Nephron (organoid): ENCODE results near the gene TMIGD1.
A peak's percentile ranks its signal among the peaks of the same experiment; 100 is the strongest.

Source experiments
- H3K27ac Mint-ChIP-seq, 3 experiments: 2 replicates each; pipeline ENCODE4 v1.8.0; 2020; ENCODE audit warnings: mixed read lengths in 3 of 3, mild to moderate bottlenecking in 2 of 3, moderate library complexity in 1 of 3
- H3K27me3 Mint-ChIP-seq: 2 replicates; pipeline ENCODE4 v1.8.0; 2021; ENCODE audit warnings: low read depth, mild to moderate bottlenecking, moderate library complexity, mixed read lengths
- H3K36me3 Mint-ChIP-seq: 2 replicates; pipeline ENCODE4 v1.8.0; 2020; ENCODE audit warnings: low read depth, mixed read lengths
- H3K4me1 Mint-ChIP-seq: 2 replicates; pipeline ENCODE4 v1.8.0; 2020; ENCODE audit warnings: mixed read lengths
- H3K4me3 Mint-ChIP-seq, 3 experiments: 2 replicates each; pipeline ENCODE4 v1.8.0; 2020; ENCODE audit warnings: mild to moderate bottlenecking in 3 of 3, mixed read lengths in 3 of 3, moderate library complexity in 2 of 3
- H3K9me3 Mint-ChIP-seq: 2 replicates; pipeline ENCODE4 v1.8.0; 2020; ENCODE audit warnings: mixed read lengths
- TF ChIP-seq, protein P1 (sequence below), 3 experiments: fragments of 200-600 bp; sonication (generic); IDR thresholded peaks; one replicate each; pipeline ENCODE4 v1.5.0; 2021; ENCODE audit warnings: antibody characterized with exemption in 3 of 3; ENCODE audit not compliant: unreplicated experiment in 3 of 3

Gene TMIGD1

DNA sequence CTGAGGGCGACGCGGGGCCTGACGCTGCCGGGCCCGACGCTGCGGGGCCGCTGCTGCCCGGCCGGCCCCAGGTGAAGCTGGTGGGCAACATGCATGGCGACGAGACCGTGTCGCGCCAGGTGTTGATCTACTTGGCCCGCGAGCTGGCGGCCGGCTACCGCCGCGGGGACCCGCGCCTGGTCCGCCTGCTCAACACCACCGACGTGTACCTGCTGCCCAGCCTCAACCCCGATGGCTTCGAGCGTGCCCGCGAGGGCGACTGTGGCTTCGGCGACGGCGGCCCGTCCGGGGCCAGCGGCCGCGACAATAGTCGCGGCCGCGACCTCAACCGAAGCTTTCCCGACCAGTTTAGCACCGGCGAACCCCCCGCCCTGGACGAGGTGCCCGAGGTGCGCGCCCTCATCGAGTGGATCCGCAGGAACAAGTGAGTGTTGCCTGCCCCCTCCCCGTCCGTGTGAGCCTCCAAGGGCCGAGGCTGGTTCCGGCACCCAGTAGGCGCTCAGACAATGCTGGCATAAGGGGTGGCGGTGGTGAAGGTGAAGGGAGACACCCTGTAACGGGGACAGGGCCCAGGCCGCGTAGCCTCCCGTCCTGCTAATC lies 45.5 kb upstream of the TMIGD1 start:
- Mint-ChIP-seq H3K4me1 (peaks cover 51% of the 10 kb centered on the region), H3K27me3 (no peaks in the 10 kb centered on the region), H3K4me3 (peak overlapping the region; percentile 85 to 96 (median 88)), H3K27ac (no peak overlapping the region), H3K9me3 (no peaks in the 10 kb centered on the region), H3K36me3 (no peaks in the 10 kb centered on the region)
- TF ChIP-seq, protein P1, sequence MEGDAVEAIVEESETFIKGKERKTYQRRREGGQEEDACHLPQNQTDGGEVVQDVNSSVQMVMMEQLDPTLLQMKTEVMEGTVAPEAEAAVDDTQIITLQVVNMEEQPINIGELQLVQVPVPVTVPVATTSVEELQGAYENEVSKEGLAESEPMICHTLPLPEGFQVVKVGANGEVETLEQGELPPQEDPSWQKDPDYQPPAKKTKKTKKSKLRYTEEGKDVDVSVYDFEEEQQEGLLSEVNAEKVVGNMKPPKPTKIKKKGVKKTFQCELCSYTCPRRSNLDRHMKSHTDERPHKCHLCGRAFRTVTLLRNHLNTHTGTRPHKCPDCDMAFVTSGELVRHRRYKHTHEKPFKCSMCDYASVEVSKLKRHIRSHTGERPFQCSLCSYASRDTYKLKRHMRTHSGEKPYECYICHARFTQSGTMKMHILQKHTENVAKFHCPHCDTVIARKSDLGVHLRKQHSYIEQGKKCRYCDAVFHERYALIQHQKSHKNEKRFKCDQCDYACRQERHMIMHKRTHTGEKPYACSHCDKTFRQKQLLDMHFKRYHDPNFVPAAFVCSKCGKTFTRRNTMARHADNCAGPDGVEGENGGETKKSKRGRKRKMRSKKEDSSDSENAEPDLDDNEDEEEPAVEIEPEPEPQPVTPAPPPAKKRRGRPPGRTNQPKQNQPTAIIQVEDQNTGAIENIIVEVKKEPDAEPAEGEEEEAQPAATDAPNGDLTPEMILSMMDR (IDR thresholded peaks at IDR 0.05; ENCODE audit: unreplicated experiment in 3 of 3): no peak

DNA sequence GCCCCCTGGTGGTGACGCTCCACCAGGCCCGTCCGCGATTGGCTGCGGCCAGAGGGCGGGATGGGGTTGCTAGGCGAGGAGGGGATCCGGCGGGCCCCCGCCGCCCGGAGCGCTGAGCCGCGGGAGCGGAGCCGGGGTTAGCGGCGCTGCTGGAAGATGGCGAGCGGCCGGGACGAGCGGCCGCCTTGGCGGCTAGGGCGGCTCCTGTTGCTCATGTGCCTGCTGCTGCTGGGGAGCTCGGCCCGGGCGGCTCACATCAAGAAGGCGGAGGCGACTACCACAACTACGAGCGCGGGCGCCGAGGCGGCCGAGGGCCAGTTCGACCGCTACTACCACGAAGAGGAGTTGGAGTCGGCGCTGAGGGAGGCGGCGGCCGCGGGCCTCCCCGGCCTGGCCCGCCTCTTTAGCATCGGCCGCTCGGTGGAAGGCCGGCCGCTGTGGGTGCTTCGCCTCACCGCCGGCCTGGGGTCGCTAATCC lies 45.0 kb upstream of the TMIGD1 start, which contains the start of gene CPD:
Gene CPD (plus strand): TSS at position 103 of the 478 bp plus-strand sequence. CDS start 54 bp downstream, at position 157.
- H3K27ac Mint-ChIP-seq: peak within 1 kb of the TSS; percentile 89 to 96 (median 90)
- no peaks in the 10 kb centered on the region for H3K9me3 Mint-ChIP-seq
- H3K36me3 Mint-ChIP-seq: no peaks in the 10 kb centered on the region
- H3K27me3 Mint-ChIP-seq: no peaks in the 10 kb centered on the region
- TF ChIP-seq, protein P1 (IDR thresholded peaks at IDR 0.05; ENCODE audit: unreplicated experiment in 3 of 3): no peak
- peaks cover 51% of the 10 kb centered on the region for H3K4me1 Mint-ChIP-seq
- H3K4me3 Mint-ChIP-seq: peak within 1 kb of the TSS; percentile 89 to 96 (median 96)

DNA sequence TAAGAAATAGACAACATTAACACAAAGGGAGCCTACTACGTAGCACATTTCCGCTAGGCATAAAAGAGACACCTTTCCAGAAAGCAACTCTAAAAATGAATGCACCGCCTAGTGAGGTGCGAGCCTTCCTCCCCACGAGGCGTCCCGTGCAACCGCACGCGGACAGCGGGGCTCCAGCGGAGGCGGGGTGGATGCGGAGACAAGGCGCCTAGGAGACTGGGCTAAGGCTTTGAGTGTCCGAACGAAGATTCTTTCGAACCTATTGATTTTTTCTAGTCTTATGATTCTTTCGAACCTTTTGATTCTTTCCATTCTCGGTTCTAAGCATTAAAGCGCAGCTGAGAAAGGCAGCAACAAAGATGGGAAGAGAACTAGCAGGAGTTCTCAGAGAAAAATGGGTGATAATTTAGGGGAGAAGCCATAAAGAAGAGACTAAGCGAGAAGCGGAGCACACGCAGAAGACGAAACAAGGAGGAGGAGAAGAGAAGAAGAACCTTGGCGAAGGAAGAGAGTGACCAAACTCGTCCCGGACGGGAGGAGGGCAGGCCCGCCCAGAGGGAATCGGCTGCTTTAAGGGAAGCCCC lies 44.5 kb upstream of the TMIGD1 start:
- TF ChIP-seq, protein P1 (IDR thresholded peaks at IDR 0.05; ENCODE audit: unreplicated experiment in 3 of 3): peak in 1 of 3 experiments; percentile 10
- Mint-ChIP-seq H3K4me3 (peak overlapping the region; percentile 89 to 96 (median 96)), H3K27ac (peak overlapping the region; percentile 89 to 96 (median 90)), H3K4me1 (peaks cover 46% of the 10 kb centered on the region), H3K27me3 (no peaks in the 10 kb centered on the region), H3K9me3 (no peaks in the 10 kb centered on the region), H3K36me3 (no peaks in the 10 kb centered on the region)

DNA sequence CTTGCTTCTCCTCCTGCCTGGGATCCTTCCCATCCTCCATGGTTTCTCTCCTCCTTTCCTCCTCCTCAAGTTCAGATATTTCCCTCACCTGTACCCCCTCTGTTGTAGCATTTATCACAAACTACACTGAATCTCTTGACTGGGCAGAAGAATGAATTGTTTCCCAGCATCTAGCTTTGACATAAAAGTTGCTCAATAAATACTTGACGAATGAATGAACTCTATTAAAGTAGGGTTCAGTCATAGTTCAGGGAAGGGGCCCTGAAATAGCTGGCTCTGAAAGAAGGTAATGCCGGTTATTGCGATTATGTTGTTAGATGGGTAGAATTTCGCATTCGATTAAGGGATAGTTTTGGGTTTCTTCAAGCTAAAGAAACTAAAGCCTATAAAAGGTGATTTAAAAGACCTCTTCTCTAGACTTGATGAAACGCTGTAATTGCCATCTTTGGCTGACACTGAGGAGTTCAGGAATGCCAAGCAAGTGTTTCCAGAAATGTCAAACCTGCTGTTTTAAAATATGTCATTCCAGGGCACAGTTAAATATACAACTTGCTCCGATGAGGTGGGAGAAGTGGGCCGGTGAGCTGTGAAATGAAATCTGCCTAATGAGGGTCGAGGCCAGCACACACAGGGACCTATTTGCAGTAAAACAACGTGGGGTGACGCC lies 43.9 kb upstream of the TMIGD1 start:
- peaks cover 42% of the 10 kb centered on the region for H3K4me1 Mint-ChIP-seq

DNA sequence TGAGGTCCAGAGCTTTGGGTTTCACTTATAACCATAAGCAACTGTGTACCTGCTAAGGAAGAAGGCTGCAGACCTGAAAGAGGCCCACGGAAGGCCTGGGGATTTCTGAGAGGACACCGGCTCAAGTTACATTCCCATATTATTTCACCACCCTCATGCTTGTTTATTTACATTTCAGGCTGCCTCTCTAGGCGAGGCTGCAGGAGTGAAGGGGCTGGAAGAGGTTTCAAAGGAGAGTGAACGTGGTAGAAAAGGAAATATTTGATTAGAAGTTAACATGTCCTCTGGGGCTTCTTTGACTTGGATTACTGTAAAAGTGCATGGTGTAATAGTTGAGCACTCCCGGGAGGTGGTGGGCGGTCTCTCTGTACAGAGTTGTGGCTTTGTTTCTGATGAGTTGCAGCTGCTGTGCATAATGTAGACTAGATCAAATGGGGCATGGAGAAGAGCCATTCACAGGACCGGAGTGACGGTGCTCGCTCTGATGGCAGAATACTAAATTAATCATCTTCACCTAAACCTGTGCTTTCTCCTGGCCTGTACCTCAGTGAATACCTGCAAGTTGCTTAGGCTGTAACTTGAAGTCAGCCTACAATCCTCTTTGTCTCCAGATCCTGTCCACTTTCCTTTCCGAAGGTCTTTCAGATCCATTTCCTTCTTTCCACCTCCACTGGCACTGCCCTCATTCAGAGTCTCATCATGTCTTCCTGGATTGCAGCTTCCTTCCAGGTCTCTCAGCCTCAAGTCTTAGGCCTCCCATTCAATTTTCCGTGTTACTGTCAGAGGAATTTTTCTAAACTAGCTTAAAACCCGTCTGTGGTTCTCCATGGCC lies 43.0 kb upstream of the TMIGD1 start:
- Mint-ChIP-seq H3K27ac (peak overlapping the region; percentile 89 to 96 (median 90)), H3K4me1 (peaks cover 38% of the 10 kb centered on the region), H3K36me3 (no peaks in the 10 kb centered on the region), H3K27me3 (no peaks in the 10 kb centered on the region), H3K4me3 (peak overlapping the region; percentile 89 to 96 (median 96)), H3K9me3 (no peaks in the 10 kb centered on the region)
- TF ChIP-seq, protein P1 (IDR thresholded peaks at IDR 0.05; ENCODE audit: unreplicated experiment in 3 of 3): no peak

More for the DNA sequence above, 43.9 kb upstream of the TMIGD1 start:
- Mint-ChIP-seq H3K9me3 (no peaks in the 10 kb centered on the region), H3K36me3 (no peaks in the 10 kb centered on the region), H3K4me3 (peak overlapping the region; percentile 89 to 96 (median 96)), H3K27ac (peak overlapping the region; percentile 89 to 96 (median 90)), H3K27me3 (no peaks in the 10 kb centered on the region)
- TF ChIP-seq, protein P1 (IDR thresholded peaks at IDR 0.05; ENCODE audit: unreplicated experiment in 3 of 3): no peak
